Measurements from ENCODE around the gene IL12RB2. TPM values are rescaled to one million over a fixed set of nuclear protein-coding genes. Genes with fewer than 3 reads are reported as not detected.

Gene IL12RB2
- total and polyA plus RNA-seq, 7 donors: 0.13 to 9.5 (median 3.3) TPM

DNA sequence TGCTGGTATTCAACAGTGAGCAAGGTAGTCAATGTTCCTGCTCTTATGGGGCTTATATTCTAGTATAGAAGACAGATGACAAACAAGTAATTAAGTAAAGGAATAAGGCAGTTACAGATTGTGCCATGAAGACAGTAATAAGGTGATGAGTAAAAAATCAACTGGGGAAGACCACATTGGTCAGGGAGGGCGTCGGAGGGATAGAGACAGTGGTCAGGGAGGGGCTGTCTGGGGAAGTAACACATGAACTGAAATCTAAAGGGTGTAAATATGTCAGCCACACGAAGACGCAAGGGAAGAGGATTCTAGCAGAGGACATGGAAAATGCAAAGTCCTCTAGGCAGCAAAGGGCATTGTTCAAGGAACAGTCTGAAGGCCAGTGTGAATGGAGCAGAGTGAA lies 10.1 kb downstream of the IL12RB2 start:
- 87 to 95% (median 92%) methylated on average over 4 of the region's 4 CpGs for WGBS, 3 donors
- intact Hi-C loops (cut with DNase I): no loop called here

GRCh38 chr1:67322442-67322841 lies 14.8 kb downstream of the IL12RB2 start:
- ATAC-seq: no peak
- no peak overlapping the region for H3K4me3 ChIP-seq
- no peak for DNase-seq
- TF ChIP-seq, protein P1, sequence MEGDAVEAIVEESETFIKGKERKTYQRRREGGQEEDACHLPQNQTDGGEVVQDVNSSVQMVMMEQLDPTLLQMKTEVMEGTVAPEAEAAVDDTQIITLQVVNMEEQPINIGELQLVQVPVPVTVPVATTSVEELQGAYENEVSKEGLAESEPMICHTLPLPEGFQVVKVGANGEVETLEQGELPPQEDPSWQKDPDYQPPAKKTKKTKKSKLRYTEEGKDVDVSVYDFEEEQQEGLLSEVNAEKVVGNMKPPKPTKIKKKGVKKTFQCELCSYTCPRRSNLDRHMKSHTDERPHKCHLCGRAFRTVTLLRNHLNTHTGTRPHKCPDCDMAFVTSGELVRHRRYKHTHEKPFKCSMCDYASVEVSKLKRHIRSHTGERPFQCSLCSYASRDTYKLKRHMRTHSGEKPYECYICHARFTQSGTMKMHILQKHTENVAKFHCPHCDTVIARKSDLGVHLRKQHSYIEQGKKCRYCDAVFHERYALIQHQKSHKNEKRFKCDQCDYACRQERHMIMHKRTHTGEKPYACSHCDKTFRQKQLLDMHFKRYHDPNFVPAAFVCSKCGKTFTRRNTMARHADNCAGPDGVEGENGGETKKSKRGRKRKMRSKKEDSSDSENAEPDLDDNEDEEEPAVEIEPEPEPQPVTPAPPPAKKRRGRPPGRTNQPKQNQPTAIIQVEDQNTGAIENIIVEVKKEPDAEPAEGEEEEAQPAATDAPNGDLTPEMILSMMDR (IDR thresholded peaks at IDR 0.05): no peak
- H3K27me3 ChIP-seq (ENCODE audit: insufficient read depth in 3 of 3, low read length in 2 of 3): no peaks in the 10 kb centered on the region
- H3K9me3 ChIP-seq: no peaks in the 10 kb centered on the region
- no peak overlapping the region for H3K27ac ChIP-seq
- no peaks in the 10 kb centered on the region for H3K36me3 ChIP-seq (ENCODE audit: insufficient read depth in 1 of 2, low read depth in 1 of 2)
- H3K4me1 ChIP-seq: peaks cover 10% of the 10 kb centered on the region
- 80 to 90% (median 85%) methylated on average over 1 of the region's 1 CpG for WGBS, 3 donors
- intact Hi-C loops (cut with DNase I): no loop called here

More for the DNA sequence above, 10.1 kb downstream of the IL12RB2 start:
- DNase-seq (no peak), ATAC-seq (no peak)
- Histone ChIP-seq H3K27me3 (ENCODE audit: insufficient read depth in 3 of 3, low read length in 2 of 3) (no peaks in the 10 kb centered on the region), H3K4me1 (peaks cover 30% of the 10 kb centered on the region), H3K27ac (peak overlapping the region; percentile 82), H3K4me3 (no peak overlapping the region), H3K9me3 (no peaks in the 10 kb centered on the region), H3K36me3 (ENCODE audit: insufficient read depth in 1 of 2, low read depth in 1 of 2) (no peaks in the 10 kb centered on the region)
- TF ChIP-seq, protein P1 (IDR thresholded peaks at IDR 0.05): no peak

DNA sequence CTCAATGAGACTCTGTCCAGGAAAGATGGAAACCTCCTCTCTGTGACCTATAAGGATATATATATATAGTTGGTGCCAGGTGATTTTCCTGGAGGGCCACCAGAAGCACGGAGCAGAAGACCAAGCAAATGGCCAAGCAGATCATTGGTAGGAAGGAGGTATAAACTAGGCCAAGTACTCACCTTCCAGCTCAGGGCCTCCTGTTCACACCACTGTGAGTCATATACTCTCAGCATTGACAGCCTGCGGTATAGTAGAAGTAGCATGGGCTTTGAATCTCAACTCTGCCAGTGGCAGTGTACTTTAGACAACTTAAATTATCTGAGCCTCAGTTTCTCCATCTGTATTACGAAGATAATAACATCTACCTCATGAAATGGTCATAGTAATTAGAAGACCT lies 15.4 kb downstream of the IL12RB2 start:
- intact Hi-C loops (cut with DNase I): no loop called here
- no peaks in the 10 kb centered on the region for H3K27me3 ChIP-seq (ENCODE audit: insufficient read depth in 3 of 3, low read length in 2 of 3)
- no peaks in the 10 kb centered on the region for H3K36me3 ChIP-seq (ENCODE audit: insufficient read depth in 1 of 2, low read depth in 1 of 2)
- no peak overlapping the region for H3K27ac ChIP-seq
- 90 to 94% (median 93%) methylated on average over 3 of the region's 3 CpGs for WGBS, 3 donors
- no peak for DNase-seq
- no peak overlapping the region for H3K4me3 ChIP-seq
- ATAC-seq: no peak
- H3K4me1 ChIP-seq: peaks cover 5% of the 10 kb centered on the region
- H3K9me3 ChIP-seq: no peaks in the 10 kb centered on the region
- TF ChIP-seq, protein P1 (IDR thresholded peaks at IDR 0.05): no peak

DNA sequence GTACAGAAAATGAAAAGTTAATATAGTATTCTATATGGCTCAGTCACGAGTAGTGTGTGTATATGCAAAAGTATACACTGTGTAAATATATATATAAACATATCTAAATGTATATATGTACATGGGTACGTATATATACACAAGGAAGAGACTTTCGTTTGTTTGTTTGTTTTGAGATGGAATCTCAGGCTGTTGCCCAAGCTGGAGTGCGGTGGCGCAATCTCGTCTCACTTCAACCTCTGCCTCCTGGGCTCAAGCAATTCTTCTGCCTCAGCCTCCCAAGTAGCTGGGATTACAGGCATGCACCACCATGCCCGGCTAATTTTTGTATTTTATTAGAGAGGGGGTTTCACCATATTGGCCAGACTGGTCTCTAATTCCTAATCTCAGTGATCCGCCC lies 16.4 kb downstream of the IL12RB2 start:
- H3K4me1 ChIP-seq: no peaks in the 10 kb centered on the region
- ATAC-seq: no peak
- intact Hi-C loops (cut with DNase I): no loop called here
- WGBS, 3 donors: 91 to 94% (median 91%) methylated on average over 8 of the region's 8 CpGs
- no peak overlapping the region for H3K27ac ChIP-seq
- no peak for DNase-seq
- no peaks in the 10 kb centered on the region for H3K27me3 ChIP-seq (ENCODE audit: insufficient read depth in 3 of 3, low read length in 2 of 3)
- no peak overlapping the region for H3K4me3 ChIP-seq
- no peaks in the 10 kb centered on the region for H3K9me3 ChIP-seq
- H3K36me3 ChIP-seq (ENCODE audit: insufficient read depth in 1 of 2, low read depth in 1 of 2): no peaks in the 10 kb centered on the region
- TF ChIP-seq, protein P1 (IDR thresholded peaks at IDR 0.05): no peak

DNA sequence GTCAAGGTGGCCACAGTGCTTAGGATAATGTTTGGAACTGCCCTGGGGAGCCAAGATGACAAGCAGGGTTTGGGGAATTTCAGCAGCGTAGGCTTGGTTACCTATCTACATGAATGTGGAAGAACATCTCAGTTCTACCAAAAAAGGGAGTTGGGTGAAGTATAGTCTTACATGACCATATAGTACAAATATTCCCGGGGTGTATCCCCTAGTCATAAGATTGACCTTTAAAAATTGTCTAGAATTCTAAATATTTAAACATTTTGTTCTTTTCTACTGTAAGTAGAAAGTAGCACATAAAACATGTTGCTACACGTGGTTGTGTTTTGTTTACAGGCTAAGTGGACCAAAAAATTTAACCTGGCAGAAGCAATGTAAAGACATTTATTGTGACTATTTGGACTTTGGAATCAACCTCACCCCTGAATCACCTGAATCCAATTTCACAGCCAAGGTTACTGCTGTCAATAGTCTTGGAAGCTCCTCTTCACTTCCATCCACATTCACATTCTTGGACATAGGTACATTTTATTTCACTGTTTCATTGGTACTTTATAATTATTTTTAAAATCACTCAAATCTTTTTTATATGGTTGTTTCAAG lies 20.3 kb downstream of the IL12RB2 start:
- 74 to 79% (median 75%) methylated on average over 3 of the region's 3 CpGs for WGBS, 3 donors
- H3K9me3 ChIP-seq: no peaks in the 10 kb centered on the region
- TF ChIP-seq, protein P1 (IDR thresholded peaks at IDR 0.05): no peak
- no peak overlapping the region for H3K4me3 ChIP-seq
- no peaks in the 10 kb centered on the region for H3K36me3 ChIP-seq (ENCODE audit: insufficient read depth in 1 of 2, low read depth in 1 of 2)
- H3K27me3 ChIP-seq (ENCODE audit: insufficient read depth in 3 of 3, low read length in 2 of 3): no peaks in the 10 kb centered on the region
- intact Hi-C loops (cut with DNase I): no loop called here
- H3K27ac ChIP-seq: no peak overlapping the region
- ATAC-seq (no peak), DNase-seq (no peak)
- no peaks in the 10 kb centered on the region for H3K4me1 ChIP-seq
